Fibroblast of mammary gland (primary cell): ENCODE results near the gene ZFYVE26.

Experiments used
- DNase-seq: peaks from one replicate; pipeline ENCODE4 v3.0.0-alpha.2; 2010; ENCODE audit warnings: low read depth
- H3K4me3 ChIP-seq: 2 replicates; pipeline ENCODE4 v1.5.1; 2011; ENCODE audit warnings: low read depth, mild to moderate bottlenecking, low read length, moderate library complexity; ENCODE audit not compliant: control insufficient read depth
- TF ChIP-seq, protein P1 (sequence below): conservative IDR thresholded peaks from 2 replicates; pipeline ENCODE4 v1.5.1; 2011; ENCODE audit warnings: low read depth, low read length, inconsistent platforms; ENCODE audit not compliant: control insufficient read depth, insufficient read depth

Gene ZFYVE26

DNA sequence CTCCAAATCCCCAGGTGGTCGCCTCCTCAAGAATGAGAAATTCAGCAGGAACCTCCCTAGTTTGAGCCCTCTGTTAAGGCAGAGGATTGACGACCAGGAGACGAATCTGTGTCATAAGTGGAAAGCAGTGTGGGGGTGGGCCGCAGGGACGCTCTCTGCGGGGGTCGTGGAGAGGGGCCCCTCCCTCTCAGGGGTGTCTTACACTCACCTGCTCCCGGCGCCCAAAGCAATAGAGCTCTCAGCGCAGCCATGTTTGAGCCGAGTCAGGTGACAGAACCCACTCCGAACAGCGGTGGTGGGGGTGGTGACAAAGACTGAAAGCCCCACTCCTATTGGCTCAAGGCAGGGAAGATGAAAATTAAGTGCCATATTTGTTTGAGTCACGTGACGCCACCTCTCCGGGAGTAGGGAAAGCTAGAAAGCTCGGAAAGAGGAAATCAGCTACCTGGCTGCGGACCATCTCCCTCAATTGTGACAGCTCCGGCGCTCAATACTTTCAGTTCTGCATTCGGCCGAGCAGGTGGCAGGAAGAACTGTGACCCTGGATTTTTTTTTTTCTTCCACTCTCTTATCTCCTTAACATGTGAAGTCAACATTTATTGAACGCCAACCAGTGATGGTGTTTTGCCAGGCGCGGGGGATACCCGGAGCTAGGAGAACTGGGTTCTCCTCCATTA is at the start of gene ZFYVE26:
ZFYVE26 (minus strand) TSS at position 265 of the 677 bp plus-strand sequence. CDS start 627 bp downstream, outside the sequence.
- peak; percentile 94 for DNase-seq
- H3K4me3 ChIP-seq, result peak within 1 kb of the TSS; percentile 81
- TF ChIP-seq, protein P1, sequence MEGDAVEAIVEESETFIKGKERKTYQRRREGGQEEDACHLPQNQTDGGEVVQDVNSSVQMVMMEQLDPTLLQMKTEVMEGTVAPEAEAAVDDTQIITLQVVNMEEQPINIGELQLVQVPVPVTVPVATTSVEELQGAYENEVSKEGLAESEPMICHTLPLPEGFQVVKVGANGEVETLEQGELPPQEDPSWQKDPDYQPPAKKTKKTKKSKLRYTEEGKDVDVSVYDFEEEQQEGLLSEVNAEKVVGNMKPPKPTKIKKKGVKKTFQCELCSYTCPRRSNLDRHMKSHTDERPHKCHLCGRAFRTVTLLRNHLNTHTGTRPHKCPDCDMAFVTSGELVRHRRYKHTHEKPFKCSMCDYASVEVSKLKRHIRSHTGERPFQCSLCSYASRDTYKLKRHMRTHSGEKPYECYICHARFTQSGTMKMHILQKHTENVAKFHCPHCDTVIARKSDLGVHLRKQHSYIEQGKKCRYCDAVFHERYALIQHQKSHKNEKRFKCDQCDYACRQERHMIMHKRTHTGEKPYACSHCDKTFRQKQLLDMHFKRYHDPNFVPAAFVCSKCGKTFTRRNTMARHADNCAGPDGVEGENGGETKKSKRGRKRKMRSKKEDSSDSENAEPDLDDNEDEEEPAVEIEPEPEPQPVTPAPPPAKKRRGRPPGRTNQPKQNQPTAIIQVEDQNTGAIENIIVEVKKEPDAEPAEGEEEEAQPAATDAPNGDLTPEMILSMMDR, result no peak

DNA sequence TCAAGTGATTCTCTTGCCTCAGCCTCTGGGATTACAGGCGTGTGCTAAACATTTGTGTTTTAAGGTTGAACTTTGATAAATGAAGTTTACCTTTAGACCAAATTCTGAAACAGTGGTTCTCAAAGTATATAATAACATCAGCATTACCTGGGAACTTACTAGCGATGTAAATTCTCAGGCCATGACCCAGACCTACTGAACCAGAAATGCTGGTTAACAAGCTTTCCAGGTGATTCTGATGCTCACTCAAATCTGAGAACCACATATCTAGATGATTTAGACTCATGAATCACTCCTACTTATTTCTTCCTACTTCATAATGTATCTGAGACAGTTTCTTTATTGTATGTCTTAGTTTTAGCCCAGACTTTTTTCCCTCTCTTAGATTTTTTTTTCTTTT is 46.8 kb upstream of the ZFYVE26 start:
- TF ChIP-seq, protein P1, result no peak
- no peak overlapping the region for H3K4me3 ChIP-seq
- no peak for DNase-seq

DNA sequence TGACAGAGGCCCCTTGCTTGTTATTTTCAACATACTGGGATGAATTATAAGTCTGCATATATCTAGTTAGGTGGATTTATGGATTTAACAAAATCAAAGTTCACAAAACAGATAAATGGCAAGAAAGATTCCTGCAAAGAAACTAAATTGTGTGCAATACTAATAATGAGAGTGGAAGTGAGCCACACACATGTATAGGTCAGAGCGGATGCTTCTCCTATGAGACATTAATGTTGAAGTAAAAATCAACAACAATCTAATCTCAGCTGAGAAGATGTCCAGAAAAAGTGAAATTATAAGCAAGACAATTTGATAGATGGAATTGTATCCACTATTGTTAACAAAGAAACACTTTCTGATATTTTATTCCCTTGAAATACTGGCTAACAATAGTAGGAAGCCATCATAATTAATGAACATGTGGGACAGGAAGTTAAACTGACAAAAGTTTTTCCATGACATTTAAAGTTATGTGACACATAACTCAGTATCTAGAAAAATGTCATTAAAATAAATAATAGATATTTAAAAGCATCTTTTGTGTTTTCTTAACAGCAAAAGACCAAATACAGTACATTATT is 42.9 kb upstream of the ZFYVE26 start:
- TF ChIP-seq, protein P1, result no peak
- DNase-seq, result no peak
- no peak overlapping the region for H3K4me3 ChIP-seq

DNA sequence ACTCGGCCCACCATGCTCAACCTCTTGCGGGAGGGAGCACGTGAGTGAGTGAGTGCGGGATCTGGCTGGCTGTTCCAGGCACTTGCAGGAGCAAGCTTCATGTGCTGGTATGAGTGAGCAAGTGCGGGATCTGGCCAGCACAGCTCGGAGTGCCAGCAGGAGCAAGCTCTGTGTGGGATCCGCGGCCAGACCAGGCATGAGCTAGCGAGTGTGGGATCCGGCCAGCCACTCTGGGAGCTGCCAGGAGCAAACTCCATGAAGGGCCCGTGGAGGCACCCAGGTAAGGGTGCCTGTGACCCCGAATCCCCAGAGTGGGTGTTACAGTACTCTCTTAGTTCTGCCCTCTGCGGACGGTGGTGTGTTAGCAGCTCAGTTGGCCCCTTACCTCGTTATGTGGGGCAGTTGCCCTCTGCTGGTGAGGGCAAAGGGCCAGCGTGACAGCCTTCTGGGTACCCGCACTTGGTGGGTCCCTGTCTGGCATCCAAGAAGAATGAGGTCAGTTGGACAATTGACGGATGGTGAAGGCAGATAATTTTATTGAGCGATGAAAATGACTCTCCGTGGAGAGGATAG is 41.5 kb upstream of the ZFYVE26 start:
- TF ChIP-seq, protein P1, result no peak
- no peak overlapping the region for H3K4me3 ChIP-seq
- DNase-seq, result no peak

DNA sequence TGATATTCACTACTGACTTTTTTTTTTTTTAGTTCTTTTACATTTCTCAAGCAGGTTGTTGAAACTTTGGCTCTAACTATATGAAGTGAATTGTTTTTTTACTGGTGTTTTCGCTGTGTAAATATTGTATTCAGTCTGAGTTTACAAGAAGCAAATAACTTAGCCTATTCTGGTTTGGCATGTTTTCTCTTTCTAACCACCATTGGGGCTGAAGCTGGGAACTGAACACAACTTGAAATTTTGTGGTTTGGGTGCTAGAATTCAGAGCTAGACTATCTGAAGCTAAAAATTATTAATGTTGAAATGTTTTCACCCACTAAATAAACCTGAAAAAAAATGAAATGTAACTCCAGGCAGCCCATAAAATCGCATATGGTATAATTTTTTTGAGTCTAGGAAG is 40.4 kb upstream of the ZFYVE26 start:
- no peak overlapping the region for H3K4me3 ChIP-seq
- DNase-seq, result no peak
- TF ChIP-seq, protein P1, result no peak

DNA sequence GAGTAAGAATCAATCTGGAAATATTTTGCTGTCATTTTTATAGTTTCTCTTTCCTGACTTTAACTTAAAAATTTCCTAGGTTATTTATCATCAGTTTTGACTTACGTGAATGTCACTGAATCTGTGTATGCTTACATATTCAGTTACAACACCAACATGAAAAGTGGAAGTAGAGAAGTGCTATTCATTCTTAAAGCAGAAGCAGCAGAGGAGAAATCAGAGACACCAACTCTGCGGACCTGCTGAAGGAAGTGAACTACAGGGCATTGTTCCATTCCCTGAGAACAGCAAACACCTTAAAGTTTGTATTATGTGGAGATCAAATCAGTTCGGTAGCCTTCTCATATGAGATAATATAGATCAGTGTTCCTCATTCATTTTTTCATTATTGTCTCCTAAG is 37.3 kb upstream of the ZFYVE26 start:
- DNase-seq, result no peak
- TF ChIP-seq, protein P1, result no peak
- H3K4me3 ChIP-seq, result no peak overlapping the region
